Peyer's patch (tissue), 4 donors: ENCODE data around the gene DHRS2. TPM values are rescaled to one million over a fixed set of nuclear protein-coding genes. Genes with fewer than 3 reads are reported as not detected.

Experiments used
- DNase-seq, 3 donors: peaks; one replicate each; pipeline ENCODE4 v3.0.0-alpha.2; 2017 to 2019
- H3K27ac ChIP-seq, 4 donors: fragments of 200-600 bp; sonication (generic); one replicate each; pipeline ENCODE4 v1.5.1; 2016 to 2019
- H3K27me3 ChIP-seq, 2 donors: fragments of 200-600 bp; sonication (generic); one replicate each; pipeline ENCODE4 v1.5.1; 2019
- H3K36me3 ChIP-seq, 3 donors: fragments of 200-600 bp; sonication (generic); one replicate each; pipeline ENCODE4 v1.5.1; 2016 to 2019
- H3K4me1 ChIP-seq, 4 donors: fragments of 200-600 bp; sonication (generic); one replicate each; pipeline ENCODE4 v1.5.1; 2016 to 2019
- H3K4me3 ChIP-seq, 4 donors: fragments of 200-600 bp; sonication (generic); 1 replicate in 3 of 4; 2 replicates in 1 of 4; pipeline ENCODE4 v1.5.1; 2016 to 2019; ENCODE audit warnings: mild to moderate bottlenecking in 1 of 4
- H3K9me3 ChIP-seq, 4 donors: fragments of 200-600 bp; sonication (generic); one replicate each; pipeline ENCODE4 v1.5.1; 2016 to 2019; ENCODE audit warnings: mild to moderate bottlenecking in 1 of 4
- CTCF ChIP-seq, 6 experiments: fragments of 450-650 bp in 4 of 6; fragments of 200-600 bp in 2 of 6; sonication (generic) in 1 of 6; IDR thresholded peaks; one replicate each; pipeline ENCODE4 v1.5.1; 2017 to 2019; ENCODE audit warnings: antibody characterized with exemption in 6 of 6, mild to moderate bottlenecking in 3 of 6, moderate library complexity in 1 of 6
- POLR2A ChIP-seq, 2 donors: fragments of 450-650 bp; IDR thresholded peaks; one replicate each; pipeline ENCODE4 v1.5.1; 2017; ENCODE audit warnings: antibody characterized with exemption in 2 of 2, mild to moderate bottlenecking in 2 of 2, moderate library complexity in 2 of 2
- total RNA-seq, 4 donors: library from RNA; depleted of rRNA; stranded (reverse); fragments of >200 nt; gene quantifications; one replicate each; pipeline ENCODE4 v1.1.0, GENCODE V29; 2016

The DHRS2 gene
- total RNA-seq, 4 donors from 2014 or later: not detected

GRCh38 chr14:23663127-23663526, 27.0 kb downstream of the DHRS2 start:
- Histone ChIP-seq H3K27me3 (no peaks in the 10 kb centered on the region), H3K27ac (no peak overlapping the region), H3K9me3 (no peaks in the 10 kb centered on the region), H3K4me1 (no peaks in the 10 kb centered on the region), H3K4me3 (no peak overlapping the region), H3K36me3 (no peaks in the 10 kb centered on the region)
- DNase-seq: no peak
- TF ChIP-seq POLR2A (IDR thresholded peaks at IDR 0.05) (no peak), CTCF (IDR thresholded peaks at IDR 0.05) (no peak)

DNA sequence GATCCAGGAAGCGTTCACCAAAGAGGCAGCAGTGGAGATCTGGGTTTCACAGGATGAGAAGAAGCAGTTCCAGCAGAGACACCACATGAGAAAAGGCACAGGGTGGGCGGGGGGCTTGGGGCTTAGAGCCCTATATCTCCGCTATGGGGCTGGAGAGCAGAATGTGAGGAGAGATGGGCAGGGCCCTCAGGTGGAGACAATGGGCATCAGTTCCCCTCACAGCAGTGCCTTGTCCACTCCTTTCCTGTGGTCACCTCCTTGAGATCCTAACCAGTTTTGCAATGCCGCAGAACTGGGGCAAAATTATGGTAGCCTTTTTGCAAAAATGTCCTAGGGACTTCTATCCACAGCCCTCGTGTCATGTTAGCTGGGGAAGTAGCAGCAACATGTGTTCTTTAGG, 27.5 kb downstream of the DHRS2 start:
- TF ChIP-seq CTCF (IDR thresholded peaks at IDR 0.05) (no peak), POLR2A (IDR thresholded peaks at IDR 0.05) (no peak)
- Histone ChIP-seq H3K27ac (no peak overlapping the region), H3K27me3 (no peaks in the 10 kb centered on the region), H3K36me3 (no peaks in the 10 kb centered on the region), H3K9me3 (no peaks in the 10 kb centered on the region), H3K4me3 (no peak overlapping the region), H3K4me1 (no peaks in the 10 kb centered on the region)
- no peak for DNase-seq

DNA sequence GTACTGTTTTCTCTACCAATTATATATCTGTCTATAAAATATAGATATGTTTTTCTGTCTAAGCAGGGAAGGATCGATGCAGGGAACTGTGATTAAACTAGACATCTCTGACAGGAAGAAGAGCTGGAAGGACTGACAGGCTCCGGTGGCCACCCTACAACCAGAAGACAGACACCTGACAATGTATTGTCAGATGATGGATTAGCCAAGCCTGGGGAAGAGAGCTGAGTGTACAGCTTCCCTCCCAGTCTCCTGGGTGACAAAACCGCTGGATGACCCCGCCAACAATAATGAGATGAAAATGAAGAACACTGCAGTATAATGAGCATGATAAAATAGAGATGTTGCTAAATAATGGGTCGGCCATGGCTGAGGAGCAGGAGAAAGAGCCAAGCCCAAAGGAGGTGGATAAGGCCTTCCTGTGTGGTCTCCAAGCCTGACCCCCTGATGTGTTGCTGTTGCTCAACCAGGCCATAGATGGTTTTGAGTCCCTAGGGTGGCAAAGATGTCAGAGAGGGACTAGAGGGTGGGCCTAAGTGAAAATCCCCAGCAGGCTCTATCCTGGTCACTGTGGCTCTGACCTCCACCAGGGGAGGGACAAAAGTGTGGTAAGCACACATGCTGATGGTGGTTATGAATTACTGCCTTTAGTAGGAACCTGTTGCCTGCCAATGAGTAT, 28.2 kb downstream of the DHRS2 start:
- no peak for DNase-seq
- Histone ChIP-seq H3K27ac (no peak overlapping the region), H3K9me3 (no peaks in the 10 kb centered on the region), H3K27me3 (no peaks in the 10 kb centered on the region), H3K4me3 (no peak overlapping the region), H3K36me3 (no peaks in the 10 kb centered on the region), H3K4me1 (no peaks in the 10 kb centered on the region)
- TF ChIP-seq POLR2A (IDR thresholded peaks at IDR 0.05) (no peak), CTCF (IDR thresholded peaks at IDR 0.05) (no peak)

DNA sequence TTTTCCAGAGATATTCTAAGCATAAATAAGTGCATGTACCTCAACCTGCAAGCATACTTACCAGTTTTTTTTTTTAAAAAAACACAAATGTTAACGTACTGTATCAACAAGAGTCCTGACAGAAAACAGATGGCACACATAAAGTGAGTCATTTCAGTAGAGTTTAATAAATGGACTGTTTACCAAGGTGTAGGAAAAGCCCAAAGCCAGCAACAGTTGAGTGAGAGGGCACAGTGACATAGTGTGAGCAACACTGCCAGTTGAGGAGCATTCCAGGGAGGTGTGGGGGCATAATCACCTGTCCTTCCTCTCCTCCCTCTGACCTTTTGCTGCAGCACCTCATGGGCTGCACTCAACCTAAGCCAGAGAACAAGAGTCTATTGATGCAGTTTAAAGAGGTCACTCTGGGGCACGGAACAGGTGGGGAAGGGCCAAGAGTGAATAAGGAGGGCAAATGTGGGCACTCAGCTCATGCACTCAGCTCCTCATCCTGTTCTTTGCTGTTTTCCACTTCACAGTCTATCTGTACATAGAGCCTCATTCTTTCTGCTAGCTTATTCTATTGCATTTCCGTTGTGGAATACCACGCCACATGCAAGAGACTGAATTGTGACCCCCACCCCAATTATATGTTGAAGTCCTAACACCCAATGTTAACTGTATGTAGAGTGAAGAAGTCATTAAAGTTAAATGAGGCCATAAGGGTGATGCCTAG, 29.3 kb downstream of the DHRS2 start:
- TF ChIP-seq CTCF (IDR thresholded peaks at IDR 0.05): no peak
- no peak for TF ChIP-seq POLR2A (IDR thresholded peaks at IDR 0.05)
- no peaks in the 10 kb centered on the region for H3K4me1 ChIP-seq
- H3K27ac ChIP-seq: no peak overlapping the region
- no peaks in the 10 kb centered on the region for H3K36me3 ChIP-seq
- H3K27me3 ChIP-seq: no peaks in the 10 kb centered on the region
- H3K4me3 ChIP-seq: no peak overlapping the region
- H3K9me3 ChIP-seq: no peaks in the 10 kb centered on the region
- no peak for DNase-seq

- Histone ChIP-seq H3K4me1 (no peaks in the 10 kb centered on the region), H3K4me3 (no peak overlapping the region), H3K27ac (no peak overlapping the region), H3K27me3 (no peaks in the 10 kb centered on the region), H3K36me3 (no peaks in the 10 kb centered on the region), H3K9me3 (no peaks in the 10 kb centered on the region)
- DNase-seq: no peak
- TF ChIP-seq CTCF (IDR thresholded peaks at IDR 0.05) (no peak), POLR2A (IDR thresholded peaks at IDR 0.05) (no peak)
These were observed 31.0 kb downstream of the DHRS2 start for GRCh38 chr14:23667134-23667533.
